ENCODE results near the gene PHKB.

PHKB gene

GRCh38 chr16:47727131-47727530 lies 266.0 kb downstream of the PHKB start:
- ChIA-PET CTCF (no interaction called here), POLR2A (no interaction called here)
- TF ChIP-seq CTCF (IDR thresholded peaks at IDR 0.05; ENCODE audit: insufficient read depth, low read length, missing control alignments), result no peak
- DNase-seq (ENCODE audit: low read depth, low spot score), result no peak
- H3K4me3 ChIP-seq (ENCODE audit: low read depth, low read length), result no peak overlapping the region

GRCh38 chr16:47728205-47728604 lies 267.1 kb downstream of the PHKB start:
- no peak overlapping the region for H3K4me3 ChIP-seq (ENCODE audit: low read depth, low read length)
- ChIA-PET POLR2A (no interaction called here), CTCF (no interaction called here)
- no peak for DNase-seq (ENCODE audit: low read depth, low spot score)
- TF ChIP-seq CTCF (IDR thresholded peaks at IDR 0.05; ENCODE audit: insufficient read depth, low read length, missing control alignments), result no peak

GRCh38 chr16:47729701-47730100 lies 268.6 kb downstream of the PHKB start:
- ChIA-PET POLR2A (no interaction called here), CTCF (no interaction called here)
- no peak for TF ChIP-seq CTCF (IDR thresholded peaks at IDR 0.05; ENCODE audit: insufficient read depth, low read length, missing control alignments)
- no peak for DNase-seq (ENCODE audit: low read depth, low spot score)
- no peak overlapping the region for H3K4me3 ChIP-seq (ENCODE audit: low read depth, low read length)

- TF ChIP-seq CTCF (IDR thresholded peaks at IDR 0.05; ENCODE audit: insufficient read depth, low read length, missing control alignments), result no peak
- no peak overlapping the region for H3K4me3 ChIP-seq (ENCODE audit: low read depth, low read length)
- ChIA-PET CTCF (interaction anchor here (0.9 to 2.7 kb wide), 2 partner anchors 324 to 590 kb away, joined by 4 to 12 read pairs; no protein-coding TSS in a partner anchor), POLR2A (interaction anchor here (1.0 to 2.8 kb wide), 4 partner anchors 270 to 411 kb away, joined by 4 to 10 read pairs (median 5); partner anchors contain the start of genes ITFG1 and PHKB)
- DNase-seq (ENCODE audit: low read depth, low spot score), result peak; percentile 71
Observed at GRCh38 chr16:47731252-47731651, 270.1 kb downstream of the PHKB start.

GRCh38 chr16:47732122-47732521 lies 271.0 kb downstream of the PHKB start:
- no peak for TF ChIP-seq CTCF (IDR thresholded peaks at IDR 0.05; ENCODE audit: insufficient read depth, low read length, missing control alignments)
- no peak for DNase-seq (ENCODE audit: low read depth, low spot score)
- POLR2A ChIA-PET, result interaction anchor here (0.6 to 2.8 kb wide), 6 partner anchors 44 to 410 kb away, joined by 3 to 10 read pairs (median 4); partner anchors contain the start of genes ITFG1 and PHKB
- H3K4me3 ChIP-seq (ENCODE audit: low read depth, low read length), result no peak overlapping the region
- CTCF ChIA-PET, result interaction anchor here (0.5 to 2.7 kb wide), 3 partner anchors 323 to 669 kb away, joined by 3 to 12 read pairs (median 4); no protein-coding TSS in a partner anchor

- peak; percentile 80 for DNase-seq (ENCODE audit: low read depth, low spot score)
- H3K4me3 ChIP-seq (ENCODE audit: low read depth, low read length), result no peak overlapping the region; the same call in 1 of the 2 replicates
- CTCF ChIA-PET, result interaction anchor here (0.5 to 2.7 kb wide), 3 partner anchors 322 to 669 kb away, joined by 3 to 12 read pairs (median 4); no protein-coding TSS in a partner anchor
- POLR2A ChIA-PET, result interaction anchor here (0.6 to 2.8 kb wide), 6 partner anchors 20 to 390 kb away, joined by 3 to 10 read pairs (median 4); partner anchors contain the start of genes ITFG1 and PHKB
- no peak for TF ChIP-seq CTCF (IDR thresholded peaks at IDR 0.05; ENCODE audit: insufficient read depth, low read length, missing control alignments)
Observed at GRCh38 chr16:47732523-47733111, 271.5 kb downstream of the PHKB start.

Data from AG04449 (cell line).